Stimulated activated CD4-positive, alpha-beta T cell treated with anti-CD3 and anti-CD28 coated beads, Interleukin-2, amount 100 ng/mL, for 48 hours (primary cell): ENCODE data around the gene PDP2.

Experiments
- DNase-seq, 2 donors: peaks; one replicate each; pipeline ENCODE4 v3.0.0-alpha.2; 2020

The PDP2 gene

DNA sequence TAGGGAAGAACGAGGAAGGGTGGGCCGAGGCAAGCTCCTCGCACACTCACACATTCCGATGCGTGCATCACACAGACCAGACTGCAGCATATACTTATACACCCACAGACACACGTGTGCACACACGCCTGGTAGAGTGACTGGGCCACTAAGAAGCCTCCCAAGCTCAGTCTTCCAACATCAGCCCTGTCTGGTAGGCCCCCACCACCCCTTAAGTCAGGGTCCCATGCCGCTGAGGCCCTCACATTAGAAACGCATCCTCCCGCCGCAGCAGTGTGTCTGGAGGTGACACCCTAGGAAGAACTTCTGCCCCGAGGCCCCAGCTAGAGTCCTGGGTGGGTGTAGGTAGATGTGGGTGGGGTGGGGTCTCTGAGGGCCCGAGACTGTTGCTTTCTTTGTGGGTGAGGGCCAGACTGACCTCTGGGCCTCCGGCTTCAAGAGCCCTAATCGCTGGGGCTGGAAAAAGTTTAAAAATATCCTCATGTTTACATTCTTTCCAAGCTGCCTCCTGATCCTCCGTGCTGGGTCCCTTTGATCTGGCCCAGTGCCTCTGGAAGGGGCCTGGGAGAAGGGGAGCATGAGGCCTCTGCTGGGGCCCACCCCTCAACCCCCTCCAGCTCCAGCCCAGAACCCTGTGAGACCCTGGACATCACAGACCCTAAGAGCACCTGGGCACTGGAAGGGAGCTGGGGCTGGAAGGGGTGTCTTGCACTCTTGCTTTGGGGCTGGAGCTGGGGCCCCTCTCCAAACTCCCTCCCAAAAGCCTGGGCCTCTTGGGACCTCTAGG lies 24.7 kb downstream of the PDP2 start:
- DNase-seq = no peak

DNA sequence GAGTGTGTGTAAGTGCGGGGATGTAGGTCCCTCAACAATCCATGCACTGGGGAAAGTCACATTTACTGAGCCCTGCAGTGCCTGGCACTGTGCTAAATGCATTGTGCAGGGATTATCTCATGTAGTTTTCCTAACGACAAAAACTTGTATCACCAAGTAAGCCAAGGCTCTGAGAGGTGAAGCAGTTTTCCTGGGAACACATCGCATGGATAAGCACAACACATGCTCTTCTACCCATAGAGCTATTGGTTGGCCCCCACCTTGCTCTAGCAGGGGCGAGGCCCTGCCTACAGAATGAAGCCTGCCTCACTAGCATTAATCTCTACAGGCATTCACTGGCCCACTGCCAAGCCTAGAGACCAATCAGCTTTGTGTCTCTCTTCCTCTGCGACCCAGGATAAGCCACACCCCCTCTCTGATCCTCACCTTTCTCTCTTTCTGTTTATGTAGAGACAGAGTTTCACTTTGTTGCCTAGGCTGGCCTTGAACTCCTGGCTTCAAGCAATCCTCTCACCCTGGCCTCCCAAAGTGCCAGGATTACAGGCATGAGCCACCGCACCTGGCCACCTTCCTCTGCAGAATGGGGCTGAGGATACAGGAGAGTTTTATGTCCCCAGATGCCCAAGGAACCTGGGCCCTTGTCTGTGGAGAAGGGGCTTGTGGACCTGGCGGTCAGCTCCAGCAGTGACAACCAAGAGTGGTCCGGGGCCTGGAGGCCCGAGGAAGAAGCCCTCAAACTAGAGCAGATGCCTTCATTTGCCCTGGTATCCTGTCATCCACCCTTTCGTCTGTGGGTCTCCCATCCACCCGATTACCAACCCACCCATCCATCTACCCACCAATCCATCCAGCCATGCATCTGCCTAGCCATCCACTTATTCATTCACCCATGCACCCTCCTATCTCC lies 25.6 kb downstream of the PDP2 start:
- peak in 1 of 2 donors; percentile 21 for DNase-seq

DNA sequence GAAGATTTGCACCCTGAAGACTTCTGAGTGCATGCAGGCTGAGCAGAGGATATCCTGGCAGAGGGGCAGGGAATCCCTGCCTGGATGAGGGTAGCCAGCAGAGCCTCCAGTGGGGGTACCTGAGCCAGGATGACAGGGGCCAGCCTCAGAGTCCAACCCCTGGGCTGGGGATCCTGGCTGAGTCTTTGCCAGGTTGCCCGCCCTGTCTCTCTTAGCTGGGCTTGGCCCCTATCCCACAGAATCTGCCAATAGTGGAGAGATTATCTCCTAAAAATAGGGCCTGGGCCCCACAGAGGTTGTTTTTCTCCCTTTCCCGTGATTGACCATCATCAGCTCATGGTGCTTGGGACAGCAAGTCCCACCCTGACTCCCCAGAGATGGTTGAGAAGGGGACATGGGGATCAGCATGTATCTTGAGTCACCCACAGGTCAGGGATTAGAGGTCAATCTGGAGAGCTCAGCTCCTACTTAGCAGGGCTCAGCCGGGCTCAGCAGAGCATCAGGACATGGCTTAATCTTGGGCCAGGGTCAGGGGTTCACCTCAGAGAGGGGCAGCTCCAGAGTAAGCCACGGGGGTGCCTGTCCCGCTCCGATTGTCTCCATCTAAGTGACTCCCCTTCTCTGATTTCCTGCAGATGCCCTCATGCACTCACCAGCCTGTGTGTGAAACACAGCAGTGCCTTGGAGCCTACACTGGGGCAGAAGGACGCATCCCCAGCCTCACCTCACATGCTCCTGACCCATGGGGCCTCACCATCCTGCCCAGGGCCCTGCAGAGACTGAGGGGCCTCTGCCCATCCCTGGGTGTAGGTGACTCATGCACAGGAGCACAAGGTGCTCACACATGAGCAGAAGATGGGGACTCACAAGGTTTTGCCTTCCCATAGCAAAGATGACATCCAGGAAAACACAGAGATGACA lies 26.9 kb downstream of the PDP2 start:
- no peak for DNase-seq

DNA sequence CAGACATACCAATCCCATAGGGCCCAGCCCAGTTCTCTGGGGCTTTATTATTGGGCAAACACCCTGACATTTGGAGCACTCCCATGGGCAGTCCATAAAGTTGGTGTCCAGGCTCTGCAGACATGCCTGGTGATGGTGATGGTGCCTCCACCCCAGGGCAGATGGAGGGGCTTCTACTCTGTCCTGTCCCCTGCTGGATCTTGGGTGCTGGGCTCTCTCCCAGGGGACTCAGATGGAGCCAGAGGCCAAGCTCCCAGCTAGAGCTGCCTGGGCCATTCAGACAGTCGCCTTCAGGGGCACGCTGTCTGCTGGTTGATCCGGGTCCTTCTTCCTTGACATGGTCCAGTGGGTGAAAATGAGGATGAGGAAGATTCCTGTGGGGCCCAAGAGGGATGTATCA lies 27.8 kb downstream of the PDP2 start:
- no peak for DNase-seq

GRCh38 chr16:66908762-66909559 lies 28.6 kb downstream of the PDP2 start:
- DNase-seq = no peak

DNA sequence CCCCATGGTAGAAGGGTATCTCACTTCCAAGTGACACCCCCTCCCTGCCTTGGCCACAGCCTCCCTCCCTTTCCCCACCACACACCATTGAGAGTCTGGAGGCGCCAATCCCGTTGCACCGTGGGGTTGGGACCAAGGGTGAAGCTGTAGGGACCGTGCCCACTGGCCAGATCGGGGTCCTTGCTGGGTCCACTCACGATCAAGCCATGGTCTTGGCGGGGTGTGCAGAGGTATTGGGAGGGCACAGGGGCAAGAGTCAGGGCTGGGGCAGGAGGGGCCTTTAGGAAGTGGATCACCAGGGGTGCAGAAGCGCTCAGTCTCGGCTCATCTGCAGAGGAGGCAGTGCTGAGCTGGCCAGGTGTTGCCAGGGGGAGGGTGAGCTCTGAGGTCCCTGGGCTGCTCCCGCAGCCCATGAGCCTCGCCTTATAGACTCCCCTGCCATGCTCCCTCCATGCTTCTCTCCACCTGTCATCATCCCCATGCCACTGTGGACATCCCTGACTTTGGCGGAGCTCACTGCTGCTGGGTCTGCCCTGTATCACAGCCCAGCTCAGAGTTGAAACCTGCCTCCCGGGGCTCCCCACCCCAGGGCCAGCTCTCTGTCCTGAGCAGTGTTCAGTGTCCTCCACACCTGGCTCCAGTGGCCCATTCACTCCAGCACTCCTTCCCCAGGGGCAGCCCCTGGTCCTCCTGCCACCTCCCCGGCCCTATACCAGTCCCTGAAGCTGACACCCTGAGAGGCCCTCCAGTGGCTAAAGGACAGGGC lies 30.0 kb downstream of the PDP2 start:
- no peak for DNase-seq

GRCh38 chr16:66911112-66911511 lies 30.8 kb downstream of the PDP2 start:
- no peak for DNase-seq

GRCh38 chr16:66911801-66912200 lies 31.5 kb downstream of the PDP2 start:
- DNase-seq = no peak

DNA sequence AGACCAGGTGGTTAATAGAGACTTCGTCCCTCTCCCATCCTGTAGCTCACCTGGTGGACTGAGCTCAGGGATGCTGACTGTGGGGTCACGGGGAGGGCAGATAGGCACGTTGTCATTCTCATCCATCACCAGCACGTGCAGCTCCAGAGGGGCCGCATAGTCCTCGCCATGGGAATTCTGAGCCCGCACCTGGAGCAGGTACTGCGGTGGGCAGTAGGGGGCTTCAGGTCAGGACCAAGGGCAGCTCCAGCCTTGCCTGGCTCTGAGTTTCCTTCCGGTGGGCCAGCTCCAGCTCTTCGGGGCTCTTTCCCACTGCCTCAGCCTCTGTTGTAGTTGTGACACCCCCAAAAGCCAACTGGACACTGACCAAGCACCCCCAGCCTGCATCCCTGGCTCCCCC lies 32.8 kb downstream of the PDP2 start:
- DNase-seq = no peak

- DNase-seq = no peak
Observed at GRCh38 chr16:66913711-66914110, 33.4 kb downstream of the PDP2 start.

DNA sequence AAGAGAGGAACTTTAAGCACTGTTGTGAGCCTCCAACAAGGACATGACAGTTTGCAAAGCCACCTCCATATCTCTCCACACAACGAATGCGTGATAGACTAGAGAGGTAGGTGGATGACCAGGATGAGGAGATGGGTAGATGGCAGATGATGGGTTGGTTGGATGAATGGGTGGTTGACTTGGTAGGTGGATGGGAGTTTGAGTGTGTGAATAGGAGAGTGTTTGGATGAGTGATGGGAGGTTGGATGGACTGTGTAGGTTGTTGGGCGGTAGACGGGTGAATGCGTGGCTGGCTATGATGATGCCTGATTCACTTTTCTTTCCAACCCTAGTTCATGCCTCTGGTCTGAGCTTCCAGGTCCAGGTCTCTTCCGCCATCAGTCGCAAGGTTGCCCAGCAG lies 34.2 kb downstream of the PDP2 start:
- DNase-seq = no peak

- no peak for DNase-seq
Observed at GRCh38 chr16:66915041-66915440, 34.7 kb downstream of the PDP2 start.

- no peak for DNase-seq
Observed at GRCh38 chr16:66916518-66916917, 36.2 kb downstream of the PDP2 start.

GRCh38 chr16:66917741-66918140 lies 37.4 kb downstream of the PDP2 start:
- DNase-seq = no peak

- no peak for DNase-seq
Observed at GRCh38 chr16:66918355-66918754, 38.0 kb downstream of the PDP2 start.

- no peak for DNase-seq
Observed at GRCh38 chr16:66918803-66919568, 38.7 kb downstream of the PDP2 start, which contains the start of gene CDH16. Gene CDH16, minus strand, starts transcription at chr16:66918885. Its CDS starts 820 bp downstream, at chr16:66918065.

DNA sequence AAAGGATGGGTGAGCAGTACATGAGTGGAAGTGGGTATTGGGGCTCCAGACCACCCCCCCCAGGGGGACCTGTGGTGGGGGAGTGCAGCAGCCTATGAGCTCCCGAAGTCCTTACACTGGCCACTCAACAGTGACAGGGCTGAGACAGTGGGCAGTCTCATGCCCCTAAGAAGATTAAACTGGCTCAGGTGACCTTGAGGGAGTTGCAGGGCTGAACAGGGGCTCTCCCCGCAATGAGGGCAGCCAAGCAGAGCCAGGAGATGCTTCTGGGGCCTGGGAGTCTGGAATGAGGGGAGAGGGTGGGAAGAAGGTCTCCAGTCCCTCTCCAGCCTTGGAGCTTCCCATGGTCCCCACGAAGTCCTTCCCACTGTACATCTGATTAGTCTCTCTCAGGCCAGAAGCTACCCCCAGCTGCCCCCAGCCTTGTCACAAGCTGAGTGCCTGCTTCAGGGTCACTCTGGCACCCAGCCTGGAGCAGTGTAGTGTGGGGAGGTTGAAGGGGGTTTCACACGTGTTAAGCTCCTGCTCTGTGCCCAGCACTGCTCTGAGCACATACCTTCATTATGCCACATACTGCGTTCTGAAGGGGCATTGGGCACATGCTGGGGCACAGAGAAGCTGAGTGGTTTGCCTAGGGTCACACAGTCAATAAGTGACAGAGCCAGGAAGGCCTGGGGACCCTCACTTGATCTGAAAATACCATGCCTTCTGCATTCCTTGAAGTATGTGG lies 39.4 kb downstream of the PDP2 start:
- DNase-seq = no peak

DNA sequence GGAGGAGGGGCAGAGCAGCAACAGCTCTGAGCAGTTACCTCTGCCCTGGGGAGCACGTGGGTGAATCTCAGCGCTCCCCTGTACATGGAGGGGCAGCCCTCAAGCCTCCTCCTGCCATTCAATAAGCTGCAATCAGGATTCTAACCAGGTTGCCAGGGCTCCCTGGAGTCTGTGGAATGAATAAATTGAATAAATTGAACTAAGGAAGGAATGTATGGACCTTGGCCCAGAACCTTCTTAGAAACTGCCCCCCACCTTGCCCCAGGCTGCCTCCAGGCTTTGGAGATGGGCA lies 39.9 kb downstream of the PDP2 start:
- no peak for DNase-seq

DNA sequence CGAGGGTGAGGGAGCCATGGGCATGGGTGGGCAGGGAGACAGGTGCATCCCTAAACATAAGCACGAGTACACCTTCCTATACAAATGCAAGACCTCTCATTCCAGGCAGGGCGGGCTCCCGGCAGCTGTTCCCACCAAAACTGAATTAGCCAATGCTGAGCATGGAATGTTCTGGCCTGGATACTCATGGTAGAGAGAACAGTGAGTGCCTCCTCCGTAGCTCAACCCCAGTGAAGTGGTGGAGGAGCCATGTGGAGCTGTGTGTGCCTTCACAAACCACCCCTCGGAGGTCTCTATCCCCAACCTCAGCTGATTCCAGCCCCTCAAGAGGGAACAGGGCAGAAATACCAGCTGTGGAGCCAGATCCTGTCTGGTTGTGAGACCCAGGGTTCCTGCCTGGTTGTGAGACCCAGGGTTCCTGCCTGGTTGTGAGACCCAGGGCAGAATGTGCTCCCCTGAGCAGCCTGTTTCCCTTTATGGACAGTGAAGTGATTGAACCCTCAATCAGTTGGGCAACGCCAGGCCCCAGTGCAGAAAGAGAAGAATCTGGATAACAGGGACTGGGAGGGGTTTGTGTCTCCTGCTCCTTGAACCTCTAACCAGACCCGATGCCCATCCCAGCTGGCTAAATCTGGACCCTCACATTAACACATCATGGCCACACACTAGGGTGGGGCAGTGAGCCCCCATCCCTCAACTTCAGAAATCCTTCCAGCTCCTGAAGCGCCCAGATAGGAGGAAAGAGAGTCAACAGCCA lies 40.8 kb downstream of the PDP2 start:
- no peak for DNase-seq
